Activated CD4-positive, alpha-beta T cell treated with anti-CD3 and anti-CD28 coated beads, Interleukin-2, amount 10 ng/mL, durations not matched to agents 7 days and 5 days (primary cell): Measurements from ENCODE around the gene APBB1IP. TPM values are rescaled to one million over a fixed set of nuclear protein-coding genes. Genes with fewer than 3 reads are reported as not detected.
"Not testable (repeated sequence)": the region's sequence is repeated elsewhere in the genome, so short reads cannot be mapped to it uniquely, and the experiment has no call there.

Experiments
- CTCF ChIA-PET: fragments of 350-600 bp; sonication (Branson Sonifier 250); formaldehyde crosslinking; loops from one replicate; lab custom pipeline; 2021; ENCODE audit warnings: antibody characterized with exemption; lab: Charles Lee
- POLR2A ChIA-PET: fragments of 350-600 bp; sonication (Branson Sonifier 250); formaldehyde crosslinking; loops from one replicate; lab custom pipeline; 2021; ENCODE audit warnings: antibody characterized with exemption; lab: Charles Lee
- DNase-seq: peaks from one replicate; pipeline ENCODE4 v3.0.0-alpha.2; 2020
- H3K27ac Mint-ChIP-seq: one replicate; pipeline ENCODE4 v1.8.0; 2021; ENCODE audit warnings: mild to moderate bottlenecking, moderate library complexity, mixed read lengths
- H3K27me3 Mint-ChIP-seq: one replicate; pipeline ENCODE4 v1.8.0; 2021; ENCODE audit warnings: mixed read lengths
- H3K36me3 Mint-ChIP-seq: one replicate; pipeline ENCODE4 v1.8.0; 2021; ENCODE audit warnings: low read depth, mixed read lengths
- H3K4me1 Mint-ChIP-seq: one replicate; pipeline ENCODE4 v1.8.0; 2021; ENCODE audit warnings: mixed read lengths
- H3K4me3 Mint-ChIP-seq: one replicate; pipeline ENCODE4 v1.8.0; 2021; ENCODE audit warnings: mild to moderate bottlenecking, moderate library complexity, mixed read lengths
- H3K9me3 Mint-ChIP-seq: one replicate; pipeline ENCODE4 v1.8.0; 2021; ENCODE audit warnings: mixed read lengths
- total RNA-seq, 2 experiments: library from RNA; stranded (reverse); gene quantifications; one replicate each; pipeline ENCODE4 v1.2.3, GENCODE V29; 2021

APBB1IP gene
- total RNA-seq, 2 experiments from 2014 or later = 78.4 to 92.2 TPM

GRCh38 chr10:26468291-26468690 lies 30.1 kb downstream of the APBB1IP start:
- H3K36me3 Mint-ChIP-seq = peaks cover 66% of the 10 kb centered on the region
- H3K4me1 Mint-ChIP-seq = peaks cover 85% of the 10 kb centered on the region
- no peaks in the 10 kb centered on the region for H3K27me3 Mint-ChIP-seq
- no peak overlapping the region for H3K27ac Mint-ChIP-seq
- H3K4me3 Mint-ChIP-seq = no peak overlapping the region
- CTCF ChIA-PET = interaction anchor here (1.2 to 2.5 kb wide), 5 partner anchors 10 to 394 kb away, joined by 4 to 9 read pairs (median 4); no protein-coding TSS in a partner anchor
- POLR2A ChIA-PET = no interaction called here
- H3K9me3 Mint-ChIP-seq = peaks cover 2% of the 10 kb centered on the region
- no peak for DNase-seq

GRCh38 chr10:26468700-26469099 lies 30.6 kb downstream of the APBB1IP start:
- Mint-ChIP-seq H3K9me3 (no peaks in the 10 kb centered on the region), H3K4me3 (peak overlapping the region; percentile 48), H3K36me3 (peaks cover 64% of the 10 kb centered on the region), H3K4me1 (peaks cover 85% of the 10 kb centered on the region), H3K27ac (peak overlapping the region; percentile 93), H3K27me3 (no peaks in the 10 kb centered on the region)
- POLR2A ChIA-PET = no interaction called here
- CTCF ChIA-PET = interaction anchor here (1.1 to 2.5 kb wide), 6 partner anchors 9 to 393 kb away, joined by 4 to 9 read pairs (median 4); no protein-coding TSS in a partner anchor
- DNase-seq = peak; percentile 69

GRCh38 chr10:26472492-26472778 lies 34.3 kb downstream of the APBB1IP start:
- Mint-ChIP-seq H3K9me3 (no peaks in the 10 kb centered on the region), H3K36me3 (peaks cover 58% of the 10 kb centered on the region), H3K27ac (no peak overlapping the region), H3K4me1 (peaks cover 87% of the 10 kb centered on the region), H3K27me3 (no peaks in the 10 kb centered on the region), H3K4me3 (no peak overlapping the region)
- CTCF ChIA-PET = interaction anchor here (0.6 kb wide), 1 partner anchor 10 kb away, joined by 4 read pairs; no protein-coding TSS in a partner anchor
- no peak for DNase-seq
- POLR2A ChIA-PET = no interaction called here

GRCh38 chr10:26474026-26474425 lies 35.9 kb downstream of the APBB1IP start:
- POLR2A ChIA-PET = no interaction called here
- Mint-ChIP-seq H3K4me3 (no peak overlapping the region), H3K9me3 (no peaks in the 10 kb centered on the region), H3K36me3 (peaks cover 61% of the 10 kb centered on the region), H3K27ac (peak overlapping the region; percentile 76), H3K27me3 (no peaks in the 10 kb centered on the region), H3K4me1 (peaks cover 86% of the 10 kb centered on the region)
- DNase-seq = no peak
- CTCF ChIA-PET = no interaction called here

- H3K9me3 Mint-ChIP-seq, POLR2A ChIA-PET, H3K27me3 Mint-ChIP-seq: not testable (repeated sequence)
- CTCF ChIA-PET = interaction anchor here (0.7 to 0.8 kb wide), 3 partner anchors 9 to 1208 kb away, joined by 3 to 8 read pairs (median 3); no protein-coding TSS in a partner anchor
- DNase-seq = peak; percentile 43
- peak overlapping the region; percentile 35 for H3K4me3 Mint-ChIP-seq
- H3K36me3 Mint-ChIP-seq = peaks cover 60% of the 10 kb centered on the region
- H3K4me1 Mint-ChIP-seq = peaks cover 83% of the 10 kb centered on the region
- H3K27ac Mint-ChIP-seq = peak overlapping the region; percentile 85
Observed at GRCh38 chr10:26474845-26475244, 36.7 kb downstream of the APBB1IP start.

- Mint-ChIP-seq H3K9me3 (no peaks in the 10 kb centered on the region), H3K36me3 (peaks cover 64% of the 10 kb centered on the region), H3K27ac (peak overlapping the region; percentile 85), H3K4me1 (peaks cover 85% of the 10 kb centered on the region), H3K27me3 (no peaks in the 10 kb centered on the region), H3K4me3 (peak overlapping the region; percentile 35)
- peak; percentile 22 for DNase-seq
- CTCF ChIA-PET = interaction anchor here (0.6 to 0.8 kb wide), 4 partner anchors 9 to 214 kb away, joined by 3 to 4 read pairs (median 3); no protein-coding TSS in a partner anchor
- POLR2A ChIA-PET = no interaction called here
Observed at GRCh38 chr10:26475386-26475785, 37.2 kb downstream of the APBB1IP start.

- no peaks in the 10 kb centered on the region for H3K9me3 Mint-ChIP-seq
- DNase-seq = no peak
- peaks cover 81% of the 10 kb centered on the region for H3K4me1 Mint-ChIP-seq
- H3K4me3 Mint-ChIP-seq = no peak overlapping the region
- H3K27me3 Mint-ChIP-seq = no peaks in the 10 kb centered on the region
- peak overlapping the region; percentile 69 for H3K27ac Mint-ChIP-seq
- ChIA-PET CTCF (interaction anchor here (1.7 to 1.8 kb wide), 2 partner anchors 9 to 11 kb away, joined by 4 read pairs; no protein-coding TSS in a partner anchor), POLR2A (no interaction called here)
- peaks cover 50% of the 10 kb centered on the region for H3K36me3 Mint-ChIP-seq
Observed at GRCh38 chr10:26477501-26477900, 39.4 kb downstream of the APBB1IP start.

GRCh38 chr10:26478061-26478460 lies 39.9 kb downstream of the APBB1IP start:
- ChIA-PET CTCF (interaction anchor here (0.6 to 1.8 kb wide), 3 partner anchors 9 to 49 kb away, joined by 3 to 4 read pairs (median 4); no protein-coding TSS in a partner anchor), POLR2A (no interaction called here)
- H3K36me3 Mint-ChIP-seq = peaks cover 46% of the 10 kb centered on the region
- no peak for DNase-seq
- no peaks in the 10 kb centered on the region for H3K27me3 Mint-ChIP-seq
- H3K4me3 Mint-ChIP-seq = no peak overlapping the region
- peak overlapping the region; percentile 89 for H3K27ac Mint-ChIP-seq
- H3K9me3 Mint-ChIP-seq = no peaks in the 10 kb centered on the region
- H3K4me1 Mint-ChIP-seq = peaks cover 78% of the 10 kb centered on the region

- POLR2A ChIA-PET = no interaction called here
- H3K27me3 Mint-ChIP-seq = no peaks in the 10 kb centered on the region
- CTCF ChIA-PET = interaction anchor here (0.6 to 1.6 kb wide), 4 partner anchors 11 to 72 kb away, joined by 3 to 5 read pairs (median 4); no protein-coding TSS in a partner anchor
Observed at GRCh38 chr10:26479766-26480492, 41.8 kb downstream of the APBB1IP start.

GRCh38 chr10:26481315-26481692 lies 43.2 kb downstream of the APBB1IP start:
- peaks cover 45% of the 10 kb centered on the region for H3K36me3 Mint-ChIP-seq
- ChIA-PET CTCF (interaction anchor here (0.6 to 1.6 kb wide), 2 partner anchors 12 to 760 kb away, joined by 4 to 5 read pairs; no protein-coding TSS in a partner anchor), POLR2A (no interaction called here)
- H3K27me3 Mint-ChIP-seq = no peaks in the 10 kb centered on the region
- no peak overlapping the region for H3K4me3 Mint-ChIP-seq
- no peak for DNase-seq
- H3K9me3 Mint-ChIP-seq = no peaks in the 10 kb centered on the region
- H3K27ac Mint-ChIP-seq = peak overlapping the region; percentile 91
- H3K4me1 Mint-ChIP-seq = peaks cover 73% of the 10 kb centered on the region

More at GRCh38 chr10:26479766-26480492, 41.8 kb downstream of the APBB1IP start:
- Mint-ChIP-seq H3K4me1 (peaks cover 72% of the 10 kb centered on the region), H3K4me3 (peak overlapping the region; percentile 57), H3K9me3 (no peaks in the 10 kb centered on the region), H3K27ac (peak overlapping the region; percentile 91), H3K36me3 (peaks cover 43% of the 10 kb centered on the region)
- DNase-seq = peak; percentile 70

GRCh38 chr10:26481914-26482550 lies 43.9 kb downstream of the APBB1IP start:
- POLR2A ChIA-PET = no interaction called here
- H3K9me3 Mint-ChIP-seq = no peaks in the 10 kb centered on the region
- peak overlapping the region; percentile 53 for H3K4me3 Mint-ChIP-seq
- peaks cover 42% of the 10 kb centered on the region for H3K36me3 Mint-ChIP-seq
- CTCF ChIA-PET = no interaction called here
- H3K27me3 Mint-ChIP-seq = no peaks in the 10 kb centered on the region
- H3K27ac Mint-ChIP-seq = peak overlapping the region; percentile 90
- DNase-seq = peak; percentile 66
- H3K4me1 Mint-ChIP-seq = peaks cover 76% of the 10 kb centered on the region

GRCh38 chr10:26483554-26483953 lies 45.4 kb downstream of the APBB1IP start:
- ChIA-PET CTCF (no interaction called here), POLR2A (no interaction called here)
- Mint-ChIP-seq H3K27me3 (no peaks in the 10 kb centered on the region), H3K4me3 (peak overlapping the region; percentile 45), H3K36me3 (peaks cover 31% of the 10 kb centered on the region), H3K4me1 (peaks cover 75% of the 10 kb centered on the region), H3K27ac (peak overlapping the region; percentile 90), H3K9me3 (no peaks in the 10 kb centered on the region)
- DNase-seq = no peak
